ENCODE measurements around the gene PSMA7.

DNA sequence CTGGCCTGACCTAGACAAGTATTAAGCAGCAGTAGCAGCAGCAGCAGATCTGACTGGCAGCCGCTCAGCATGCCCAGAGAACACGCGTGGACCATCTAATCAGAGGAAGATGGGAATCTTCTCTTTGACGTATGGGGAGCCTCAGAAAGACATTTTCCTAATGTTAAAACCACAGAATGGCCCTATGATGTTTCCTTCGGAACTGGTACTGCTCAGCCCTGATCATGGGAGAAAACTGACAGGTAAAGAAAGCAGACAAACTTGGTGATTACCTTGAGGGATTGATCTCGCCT is 6.2 kb downstream of the PSMA7 start:
- peak in 4 of 12 donors; percentile 3 to 42 (median 22) for TF ChIP-seq CTCF (IDR thresholded peaks at IDR 0.05)
- no peak for TF ChIP-seq POLR2A (IDR thresholded peaks at IDR 0.05)
